LNCAP (cell line): Measurements from ENCODE around the gene CFP.

Source experiments
- CTCF ChIP-seq: fragments of 450-650 bp; IDR thresholded peaks from 2 replicates; pipeline ENCODE4 v1.5.1; 2017; ENCODE audit warnings: mild to moderate bottlenecking

The CFP gene

DNA sequence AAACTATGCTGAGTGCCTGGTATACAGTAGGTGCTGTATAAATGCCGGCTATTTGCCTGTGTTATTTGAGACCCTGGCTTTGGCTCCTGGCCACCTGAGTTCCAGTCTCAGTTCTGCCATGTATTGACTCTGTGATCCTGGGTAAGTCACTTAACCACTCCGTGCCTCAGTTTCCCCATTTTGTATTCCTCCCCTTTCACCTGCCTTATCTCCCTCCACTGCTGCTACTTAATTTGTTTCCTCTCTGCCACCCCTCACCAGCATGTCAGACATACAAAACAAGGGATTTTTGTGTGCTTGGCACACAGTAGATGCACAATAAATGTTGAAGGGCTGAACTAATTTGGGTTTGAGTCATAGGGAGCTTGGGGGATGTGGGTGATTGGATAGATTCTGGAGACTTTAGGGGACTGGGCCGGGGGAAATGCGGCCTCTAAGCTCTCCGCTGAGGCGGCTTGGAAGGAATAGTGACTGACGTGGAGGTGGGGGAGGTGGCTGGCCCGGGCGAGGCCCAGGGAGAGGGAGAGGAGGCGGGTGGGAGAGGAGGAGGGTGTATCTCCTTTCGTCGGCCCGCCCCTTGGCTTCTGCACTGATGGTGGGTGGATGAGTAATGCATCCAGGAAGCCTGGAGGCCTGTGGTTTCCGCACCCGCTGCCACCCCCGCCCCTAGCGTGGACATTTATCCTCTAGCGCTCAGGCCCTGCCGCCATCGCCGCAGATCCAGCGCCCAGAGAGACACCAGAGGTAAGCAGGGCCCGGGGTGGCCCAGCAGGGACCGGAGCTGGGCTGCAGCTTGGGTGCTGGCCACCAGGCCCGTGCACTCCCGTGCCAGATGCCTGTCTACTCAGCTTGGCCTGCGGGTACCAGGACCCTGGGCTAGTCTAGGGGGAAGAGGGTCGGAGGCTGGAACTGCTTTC, 47.7 kb downstream of the CFP start, which contains the start of gene TIMP1:
TIMP1 (plus strand) TSS at position 706 of the 917 bp plus-strand sequence. CDS start 980 bp downstream, outside the sequence.
- TF ChIP-seq CTCF: no peak

- no peak for TF ChIP-seq CTCF
Measured at GRCh38 chrX:47579537-47579936, 50.2 kb downstream of the CFP start.

- TF ChIP-seq CTCF: no peak
Measured at GRCh38 chrX:47578692-47579091, 51.0 kb downstream of the CFP start.

DNA sequence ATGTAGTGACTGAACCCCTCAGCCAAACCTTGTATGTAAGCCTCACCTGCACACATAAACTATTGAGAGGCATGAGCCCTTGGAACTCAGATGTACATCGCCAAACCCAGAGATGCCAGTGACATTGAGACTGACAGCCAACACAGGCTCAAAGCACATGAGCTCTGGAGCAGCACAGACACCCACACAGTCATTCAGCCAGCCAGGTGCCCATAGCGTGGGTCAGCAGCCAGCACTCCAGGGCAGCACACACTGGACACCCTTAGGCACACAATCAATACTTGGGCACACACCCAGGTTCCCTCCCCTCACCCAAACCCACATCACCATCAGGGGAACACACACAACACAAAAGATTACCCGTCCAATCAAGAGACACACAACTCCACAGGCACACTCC, 51.8 kb downstream of the CFP start:
- no peak for TF ChIP-seq CTCF

GRCh38 chrX:47577424-47577823, 52.3 kb downstream of the CFP start:
- no peak for TF ChIP-seq CTCF

- TF ChIP-seq CTCF: no peak
Measured at GRCh38 chrX:47576021-47576898, 53.5 kb downstream of the CFP start.

DNA sequence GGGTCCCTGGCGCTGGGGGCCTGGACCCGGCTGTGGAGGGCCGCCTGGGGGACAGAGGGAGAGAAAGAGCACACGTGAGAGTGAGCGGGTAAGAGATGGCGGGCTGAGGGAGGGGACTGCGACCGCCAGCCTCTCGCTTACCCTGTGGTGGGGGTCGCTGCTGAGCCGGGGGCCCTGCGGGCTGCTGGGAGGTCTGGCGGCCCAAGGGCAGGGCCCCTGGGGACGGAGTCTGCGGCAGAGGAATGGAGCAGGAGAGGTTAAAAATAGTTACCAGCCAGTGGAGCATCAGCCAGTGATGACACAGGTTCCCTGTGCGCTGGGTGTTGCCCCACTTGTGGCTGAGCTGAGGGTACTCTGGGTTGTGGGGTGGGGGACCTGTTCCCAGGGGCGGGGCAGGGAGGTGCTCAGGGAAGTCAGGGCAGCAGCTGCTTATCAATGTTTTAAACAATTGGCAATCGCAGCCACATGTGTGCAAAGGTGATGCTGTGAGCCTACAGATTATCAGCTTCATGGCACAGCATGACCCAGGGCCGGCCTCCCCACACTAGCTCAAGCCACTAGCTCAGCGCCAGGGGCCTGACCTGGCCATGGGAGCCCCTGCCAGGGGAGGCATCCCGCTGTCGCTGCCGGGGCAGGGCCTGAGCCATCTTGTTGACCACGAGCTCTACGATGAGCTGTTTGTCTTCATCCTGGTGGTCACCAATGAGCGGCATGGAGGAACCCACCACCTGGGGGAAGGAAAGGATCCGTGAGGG, 55.0 kb downstream of the CFP start:
- no peak for TF ChIP-seq CTCF
